BLaER1 (cell line): ENCODE data around the gene VAV1.

Experiments used
- H3K27ac ChIP-seq: shearing (Covaris generic); formaldehyde crosslinking; 2 replicates; pipeline ENCODE4 v1.8.1; 2022
- H3K27me3 ChIP-seq: shearing (Covaris generic); formaldehyde crosslinking; 2 replicates; pipeline ENCODE4 v1.8.1; 2022
- H3K36me3 ChIP-seq: shearing (Covaris generic); formaldehyde crosslinking; 2 replicates; pipeline ENCODE4 v1.8.1; 2022
- H3K4me1 ChIP-seq: shearing (Covaris generic); formaldehyde crosslinking; 2 replicates; pipeline ENCODE4 v1.8.1; 2022
- H3K4me2 ChIP-seq: shearing (Covaris generic); formaldehyde crosslinking; 2 replicates; pipeline ENCODE4 v1.8.1; 2022
- H3K4me3 ChIP-seq: shearing (Covaris generic); formaldehyde crosslinking; 2 replicates; pipeline ENCODE4 v1.8.1; 2022
- H3K9ac ChIP-seq: shearing (Covaris generic); formaldehyde crosslinking; 2 replicates; pipeline ENCODE4 v1.8.1; 2022
- H3K9me3 ChIP-seq: shearing (Covaris generic); formaldehyde crosslinking; 2 replicates; pipeline ENCODE4 v1.8.1; 2022
- H4K20me1 ChIP-seq: shearing (Covaris generic); formaldehyde crosslinking; 2 replicates; pipeline ENCODE4 v1.8.1; 2022
- Cebpa-rat ChIP-seq: shearing (Covaris generic); IDR thresholded peaks from 2 replicates; pipeline ENCODE4 v1.8.1; 2022

Gene VAV1

GRCh38 chr19:6730153-6730804 lies 42.2 kb upstream of the VAV1 start:
- Histone ChIP-seq H3K4me1 (peaks cover 20% of the 10 kb centered on the region), H3K9ac (no peak overlapping the region)

GRCh38 chr19:6730941-6731670 lies 41.4 kb upstream of the VAV1 start:
- H3K36me3 ChIP-seq: peaks cover 36% of the 10 kb centered on the region
- no peak overlapping the region for H3K4me2 ChIP-seq

More at GRCh38 chr19:6730153-6730804, 42.2 kb upstream of the VAV1 start:
- Histone ChIP-seq H3K36me3 (peaks cover 36% of the 10 kb centered on the region), H3K9me3 (no peaks in the 10 kb centered on the region), H3K4me3 (no peak overlapping the region), H3K27me3 (no peaks in the 10 kb centered on the region), H3K4me2 (no peak overlapping the region), H4K20me1 (no peaks in the 10 kb centered on the region), H3K27ac (no peak overlapping the region)
- no peak for TF ChIP-seq Cebpa-rat

GRCh38 chr19:6731822-6732221 lies 40.7 kb upstream of the VAV1 start:
- peaks cover 27% of the 10 kb centered on the region for H3K4me1 ChIP-seq
- no peak for TF ChIP-seq Cebpa-rat
- no peak overlapping the region for H3K4me2 ChIP-seq
- H3K9ac ChIP-seq: no peak overlapping the region
- H3K27me3 ChIP-seq: no peaks in the 10 kb centered on the region
- H3K27ac ChIP-seq: no peak overlapping the region
- H3K9me3 ChIP-seq: no peaks in the 10 kb centered on the region
- peaks cover 4% of the 10 kb centered on the region; the same call in 1 of the 2 replicates for H4K20me1 ChIP-seq
- H3K4me3 ChIP-seq: no peak overlapping the region
- H3K36me3 ChIP-seq: peaks cover 36% of the 10 kb centered on the region

More at GRCh38 chr19:6730941-6731670, 41.4 kb upstream of the VAV1 start:
- Histone ChIP-seq H3K27ac (no peak overlapping the region), H3K9ac (no peak overlapping the region), H3K9me3 (no peaks in the 10 kb centered on the region), H4K20me1 (peaks cover 4% of the 10 kb centered on the region; the same call in 1 of the 2 replicates), H3K4me1 (peaks cover 24% of the 10 kb centered on the region), H3K4me3 (no peak overlapping the region), H3K27me3 (no peaks in the 10 kb centered on the region)
- no peak for TF ChIP-seq Cebpa-rat

- Histone ChIP-seq H3K4me2 (no peak overlapping the region), H3K36me3 (peaks cover 36% of the 10 kb centered on the region), H3K27me3 (no peaks in the 10 kb centered on the region), H3K27ac (no peak overlapping the region), H3K4me3 (no peak overlapping the region), H3K4me1 (peaks cover 24% of the 10 kb centered on the region), H3K9me3 (no peaks in the 10 kb centered on the region), H3K9ac (no peak overlapping the region), H4K20me1 (peaks cover 4% of the 10 kb centered on the region; the same call in 1 of the 2 replicates)
- TF ChIP-seq Cebpa-rat: no peak
These were observed 39.6 kb upstream of the VAV1 start for GRCh38 chr19:6732803-6733337.

GRCh38 chr19:6733338-6734095 lies 39.0 kb upstream of the VAV1 start:
- Histone ChIP-seq H3K9me3 (no peaks in the 10 kb centered on the region), H3K27me3 (no peaks in the 10 kb centered on the region), H3K9ac (no peak overlapping the region), H3K27ac (no peak overlapping the region), H3K4me1 (peaks cover 24% of the 10 kb centered on the region), H3K4me2 (no peak overlapping the region), H3K4me3 (no peak overlapping the region), H3K36me3 (peaks cover 36% of the 10 kb centered on the region), H4K20me1 (peaks cover 4% of the 10 kb centered on the region; the same call in 1 of the 2 replicates)
- no peak for TF ChIP-seq Cebpa-rat

- Histone ChIP-seq H3K27ac (no peak overlapping the region), H3K9ac (no peak overlapping the region), H3K27me3 (no peaks in the 10 kb centered on the region), H4K20me1 (peaks cover 4% of the 10 kb centered on the region; the same call in 1 of the 2 replicates), H3K4me1 (peaks cover 26% of the 10 kb centered on the region), H3K4me2 (no peak overlapping the region), H3K9me3 (no peaks in the 10 kb centered on the region), H3K4me3 (no peak overlapping the region), H3K36me3 (peaks cover 36% of the 10 kb centered on the region)
- TF ChIP-seq Cebpa-rat: no peak
These were observed 38.3 kb upstream of the VAV1 start for GRCh38 chr19:6734096-6734696.

- Histone ChIP-seq H3K4me2 (peak overlapping the region; percentile 92), H3K27me3 (no peaks in the 10 kb centered on the region), H3K4me3 (no peak overlapping the region), H3K9ac (peak overlapping the region; percentile 96; the same call in 1 of the 2 replicates), H4K20me1 (peaks cover 4% of the 10 kb centered on the region; the same call in 1 of the 2 replicates), H3K36me3 (peaks cover 28% of the 10 kb centered on the region), H3K4me1 (peaks cover 30% of the 10 kb centered on the region), H3K9me3 (no peaks in the 10 kb centered on the region), H3K27ac (peak overlapping the region; percentile 99)
- no peak for TF ChIP-seq Cebpa-rat
These were observed 37.2 kb upstream of the VAV1 start for GRCh38 chr19:6735181-6735911.

- H4K20me1 ChIP-seq: peaks cover 6% of the 10 kb centered on the region; the same call in 1 of the 2 replicates
- peak overlapping the region; percentile 96 for H3K9ac ChIP-seq
- H3K4me2 ChIP-seq: peak overlapping the region; percentile 92
- peaks cover 25% of the 10 kb centered on the region for H3K36me3 ChIP-seq
- H3K4me3 ChIP-seq: peak overlapping the region; percentile 90
- peaks cover 40% of the 10 kb centered on the region for H3K4me1 ChIP-seq
- H3K27ac ChIP-seq: peak overlapping the region; percentile 99
- H3K9me3 ChIP-seq: no peaks in the 10 kb centered on the region
- TF ChIP-seq Cebpa-rat: no peak
- H3K27me3 ChIP-seq: no peaks in the 10 kb centered on the region
These were observed 36.2 kb upstream of the VAV1 start for GRCh38 chr19:6736169-6736916.
